Heart right ventricle (tissue), 16 donors: ENCODE results near the gene HAO2. TPM values are rescaled to one million over a fixed set of nuclear protein-coding genes. Genes with fewer than 3 reads are reported as not detected.
"Not testable (repeated sequence)": the region's sequence is repeated elsewhere in the genome, so short reads cannot be mapped to it uniquely, and the experiment has no call there.

ENCODE experiments used
- ATAC-seq, 8 donors: fragments of 200-7000 bp; cut with Tn5 transposase; one replicate each; pipeline ENCODE4 v1.9.1; 2020; ENCODE audit warnings: mild to moderate bottlenecking in 8 of 8, moderate library complexity in 8 of 8, moderate number of reproducible peaks in 1 of 8
- DNase-seq, 2 donors: peaks; one replicate each; pipeline ENCODE4 v3.0.0-alpha.2; 2020
- H3K27ac ChIP-seq, 10 donors: fragments of 200-600 bp; sonication (generic) in 2 of 10; one replicate each; pipeline versions ENCODE4 v1.5.0 to v1.8.0; 2020 to 2022; ENCODE audit warnings: mild to moderate bottlenecking in 3 of 10
- H3K27me3 ChIP-seq, 7 donors: fragments of 200-600 bp; one replicate each; pipeline ENCODE4 v1.8.0; 2021 to 2022; ENCODE audit warnings: mild to moderate bottlenecking in 2 of 7
- H3K36me3 ChIP-seq, 9 donors: fragments of 200-600 bp; sonication (generic) in 1 of 9; one replicate each; pipeline versions ENCODE4 v1.5.0 to v1.8.0; 2020 to 2022; ENCODE audit warnings: mild to moderate bottlenecking in 2 of 9
- H3K4me1 ChIP-seq, 9 donors: fragments of 200-600 bp; sonication (generic) in 1 of 9; one replicate each; pipeline versions ENCODE4 v1.5.0 to v1.8.0; 2020 to 2022; ENCODE audit warnings: mild to moderate bottlenecking in 4 of 9
- H3K4me3 ChIP-seq, 10 donors: fragments of 200-600 bp; sonication (generic) in 2 of 10; one replicate each; pipeline versions ENCODE4 v1.5.0 to v1.8.0; 2020 to 2022; ENCODE audit warnings: mild to moderate bottlenecking in 7 of 10, moderate library complexity in 2 of 10
- H3K9me3 ChIP-seq, 11 donors: fragments of 200-600 bp in 10 of 11; sonication (generic) in 2 of 11; one replicate each; pipeline versions ENCODE4 v1.5.0 to v1.8.0; 2013 to 2022; ENCODE audit warnings: mild to moderate bottlenecking in 2 of 11, control low read depth in 1 of 11, moderate library complexity in 1 of 11
- WGBS, 2 donors: extraction: QIAGEN DNeasy Blood & Tissue Kit; methylation state at CpG; one replicate each; pipeline ENCODE4 v1.1.7; 2013; ENCODE audit warnings: inconsistent platforms in 1 of 2; 5-methylcytosine and 5-hydroxymethylcytosine counted together
- intact Hi-C, 10 donors: fragments of 100-400 bp; cut with DNase I; formaldehyde crosslinking; loops; one replicate each; pipeline versions ENCODE4 v1.11.1 to v1.14.2; 2022
- polyA plus RNA-seq, 2 donors: library from polyadenylated mRNA; stranded (reverse); fragments of 200-250 nt; gene quantifications; one replicate each; pipeline ENCODE4 v1.2.3, GENCODE V29; 2013
- total RNA-seq, 10 donors: library from RNA; stranded (reverse); fragmentation: NEBNext Ultra II Directional in 3 of 10; extraction: Animal tissue kit (Norgen Biotek cat#: 25700) in 3 of 10; gene quantifications; one replicate each; pipeline versions ENCODE4 v1.2.1 to v1.2.4, GENCODE V29; 2021 to 2023
- TF ChIP-seq, protein P1 (sequence below), 9 donors: fragments of 200-600 bp; sonication (generic) in 2 of 9; IDR thresholded peaks; one replicate each; pipeline versions ENCODE4 v1.5.0 to v1.8.0; 2021 to 2022; ENCODE audit warnings: antibody characterized with exemption in 9 of 9, mild to moderate bottlenecking in 5 of 9, moderate library complexity in 1 of 9
- donor health status: Arrhythmogenic right ventricular cardiomyopathy.
- donor health status: ischemic (EF 13 %, LVEDD 7.1; RV severe dilation, severe dysfunction).
- donor health status: healthy with polysubstance abuse.
- donor health status: DM: no; HTN: yes; CAD: no.
- donor health status: DM: no; HTN: no; CAD: no.
- donor health status: ischemic (EF 25% LVEDD 6.9; RV normal size, moderate dysfunction).
- donor health status: ischemic (EF 25% LVEDD 5.7; RV mildly dilated, moderate dysfunction).
- donor health status: healthy.
- donor health status: DM: yes; HTN: yes; CAD: no.
- donor health status: Ischemic cardiomyopathy.
- donor health status: ischemic (EF 35%, LVEDD 5.7; RV mildly dilated, moderate dysfunction).
- donor health status: nonischemic (EF 11% LVEDD 7.7; RV severe dilation, severe dysfunction).
- donor health status: DM: yes; HTN: yes; CAD: no.
- donor health status: PGD.
- donor health status: ischemic (EF 29% LVEDD 5.4; RV normal size, mild dysfunction).
- donor health status: nonischemic (EF 23%, LVEDD 6.1; RV moderate dilation, normal function).

The HAO2 gene
- total and polyA plus RNA-seq, 12 donors: 0.01 TPM; not detected in 11

DNA sequence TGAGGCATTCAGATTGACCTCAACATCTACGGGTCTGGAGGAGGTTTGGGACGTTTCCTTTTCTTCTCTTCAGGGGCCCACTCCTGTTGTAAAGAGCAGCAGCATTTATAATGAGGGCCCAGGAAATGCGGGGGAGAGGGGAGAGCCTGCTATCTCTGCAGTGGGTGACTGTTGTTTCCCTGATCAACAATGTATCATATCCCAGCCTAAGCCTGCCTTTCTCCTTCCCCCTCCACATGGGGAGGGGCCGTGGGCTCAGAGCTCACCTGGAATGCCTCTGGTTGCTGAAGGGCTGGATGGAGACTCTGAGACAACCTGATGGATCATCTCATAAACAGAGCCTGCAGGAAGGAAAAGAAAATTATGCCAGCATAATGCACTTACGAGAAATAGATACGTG is 36.0 kb upstream of the HAO2 start:
- no peak for ATAC-seq
- H3K27me3 ChIP-seq: peaks cover 0 to 17% (median 7%) of the 10 kb centered on the region in 7 donors
- no peak overlapping the region for H3K4me3 ChIP-seq
- H3K4me1 ChIP-seq: peaks cover 0 to 5% (median 3%) of the 10 kb centered on the region in 9 donors
- intact Hi-C loops: no loop called here
- no peaks in the 10 kb centered on the region for H3K36me3 ChIP-seq
- TF ChIP-seq, protein P1, sequence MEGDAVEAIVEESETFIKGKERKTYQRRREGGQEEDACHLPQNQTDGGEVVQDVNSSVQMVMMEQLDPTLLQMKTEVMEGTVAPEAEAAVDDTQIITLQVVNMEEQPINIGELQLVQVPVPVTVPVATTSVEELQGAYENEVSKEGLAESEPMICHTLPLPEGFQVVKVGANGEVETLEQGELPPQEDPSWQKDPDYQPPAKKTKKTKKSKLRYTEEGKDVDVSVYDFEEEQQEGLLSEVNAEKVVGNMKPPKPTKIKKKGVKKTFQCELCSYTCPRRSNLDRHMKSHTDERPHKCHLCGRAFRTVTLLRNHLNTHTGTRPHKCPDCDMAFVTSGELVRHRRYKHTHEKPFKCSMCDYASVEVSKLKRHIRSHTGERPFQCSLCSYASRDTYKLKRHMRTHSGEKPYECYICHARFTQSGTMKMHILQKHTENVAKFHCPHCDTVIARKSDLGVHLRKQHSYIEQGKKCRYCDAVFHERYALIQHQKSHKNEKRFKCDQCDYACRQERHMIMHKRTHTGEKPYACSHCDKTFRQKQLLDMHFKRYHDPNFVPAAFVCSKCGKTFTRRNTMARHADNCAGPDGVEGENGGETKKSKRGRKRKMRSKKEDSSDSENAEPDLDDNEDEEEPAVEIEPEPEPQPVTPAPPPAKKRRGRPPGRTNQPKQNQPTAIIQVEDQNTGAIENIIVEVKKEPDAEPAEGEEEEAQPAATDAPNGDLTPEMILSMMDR (IDR thresholded peaks at IDR 0.05): no peak
- H3K27ac ChIP-seq: no peak overlapping the region
- 76 to 78% methylated on average over 6 of the region's 6 CpGs for WGBS, 2 donors
- H3K9me3 ChIP-seq: no peaks in the 10 kb centered on the region
- DNase-seq: no peak

DNA sequence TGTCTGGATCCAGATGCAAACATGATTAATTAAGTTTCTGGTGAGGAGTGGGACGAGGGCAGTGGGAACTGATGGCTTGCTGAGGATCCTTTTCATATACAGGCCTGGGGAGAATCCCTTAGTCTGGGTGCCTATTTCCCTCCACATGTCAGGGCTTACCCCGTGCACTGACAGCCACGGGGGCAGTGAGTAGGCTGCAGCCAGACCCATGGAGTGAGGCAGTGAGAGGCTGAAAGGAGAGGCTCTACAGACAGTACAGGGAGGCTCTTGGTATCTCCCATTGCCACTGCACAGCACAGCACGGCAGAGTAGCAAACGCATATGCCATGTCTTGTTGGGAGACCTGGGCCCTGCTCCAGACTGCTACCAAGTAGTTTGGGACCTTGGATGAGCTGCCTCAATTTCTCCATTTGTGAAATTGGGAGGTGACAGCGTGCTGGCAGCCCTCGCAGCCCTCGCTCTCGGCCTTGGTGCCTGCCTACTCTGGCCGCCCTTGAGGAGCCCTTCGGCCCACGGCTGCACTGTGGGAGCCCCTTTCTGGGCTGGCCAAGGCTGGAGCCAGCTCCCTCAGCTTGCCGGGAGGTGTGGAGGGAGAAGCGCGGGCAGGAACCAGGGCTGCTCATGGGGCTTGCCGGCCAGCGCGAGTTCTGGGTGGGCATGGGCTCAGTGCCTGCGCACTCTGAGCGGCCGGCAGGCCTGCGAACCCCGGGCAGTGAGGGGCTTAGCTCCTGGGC is 35.3 kb upstream of the HAO2 start:
- no peak for DNase-seq
- TF ChIP-seq, protein P1 (IDR thresholded peaks at IDR 0.05): no peak
- Histone ChIP-seq H3K9me3 (no peaks in the 10 kb centered on the region), H3K27ac (no peak overlapping the region), H3K4me1 (no peaks in the 10 kb centered on the region), H3K4me3 (no peak overlapping the region), H3K27me3 (peaks cover 0 to 12% (median 0%) of the 10 kb centered on the region in 7 donors), H3K36me3 (no peaks in the 10 kb centered on the region)
- 95% methylated on average over 23 of the region's 23 CpGs for WGBS, 2 donors
- intact Hi-C loops: no loop called here
- peak in 1 of 8 donors; percentile 17 for ATAC-seq

DNA sequence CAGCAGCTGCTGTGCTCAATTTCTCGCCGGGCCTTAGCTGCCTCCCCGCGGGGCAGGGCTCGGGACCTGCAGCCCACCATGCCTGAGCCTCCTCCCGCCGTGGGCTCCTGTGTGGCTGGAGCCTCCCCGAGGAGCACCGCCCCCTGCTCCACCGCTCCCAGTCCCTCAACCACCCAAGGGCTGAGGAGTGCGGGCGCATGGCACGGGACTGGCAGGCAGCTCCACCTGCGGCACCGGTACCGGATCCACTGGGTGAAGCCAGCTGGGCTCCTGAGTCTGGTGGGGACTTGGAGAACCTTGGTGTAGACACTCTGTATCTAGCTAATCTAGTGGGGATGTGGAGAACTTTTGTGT is 34.7 kb upstream of the HAO2 start:
- not testable (repeated sequence) for H3K36me3 ChIP-seq
- 92 to 95% methylated on average over 15 to 16 of the region's 16 CpGs for WGBS, 2 donors

DNA sequence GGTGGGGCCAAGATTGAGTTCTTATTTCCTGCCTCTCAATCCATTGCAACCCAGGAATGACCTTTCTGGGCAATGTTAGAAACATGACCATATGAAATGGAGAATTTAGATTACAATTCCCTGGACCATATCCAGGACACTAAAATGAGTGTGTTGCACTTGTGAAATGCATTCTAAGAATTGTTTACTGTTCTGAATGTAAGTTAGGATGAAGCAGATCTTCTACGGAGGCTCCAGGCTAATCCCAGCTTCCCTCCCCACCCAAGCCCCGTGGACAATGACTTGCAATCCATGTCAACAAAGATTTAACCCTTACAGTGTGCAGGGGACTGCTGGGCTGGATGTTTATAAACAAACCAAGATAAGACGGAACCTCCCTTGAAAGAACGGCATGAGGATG is 31.7 kb upstream of the HAO2 start:
- no peak overlapping the region for H3K27ac ChIP-seq
- TF ChIP-seq, protein P1 (IDR thresholded peaks at IDR 0.05): no peak
- intact Hi-C loops: no loop called here
- DNase-seq (no peak), ATAC-seq (peak in 3 of 8 donors; percentile 14 to 42 (median 15))
- WGBS, 2 donors: 41 to 43% methylated on average over 4 of the region's 4 CpGs
- H3K36me3 ChIP-seq: no peaks in the 10 kb centered on the region
- no peaks in the 10 kb centered on the region for H3K9me3 ChIP-seq
- H3K27me3 ChIP-seq: no peaks in the 10 kb centered on the region
- no peak overlapping the region for H3K4me3 ChIP-seq
- H3K4me1 ChIP-seq: no peaks in the 10 kb centered on the region

More for the DNA sequence above, 34.7 kb upstream of the HAO2 start:
- DNase-seq, H3K9me3 ChIP-seq, H3K27ac ChIP-seq, H3K4me1 ChIP-seq, H3K4me3 ChIP-seq, ATAC-seq, intact Hi-C loops: not testable (repeated sequence)
- H3K27me3 ChIP-seq: peaks cover 0 to 11% (median 0%) of the 10 kb centered on the region in 7 donors

DNA sequence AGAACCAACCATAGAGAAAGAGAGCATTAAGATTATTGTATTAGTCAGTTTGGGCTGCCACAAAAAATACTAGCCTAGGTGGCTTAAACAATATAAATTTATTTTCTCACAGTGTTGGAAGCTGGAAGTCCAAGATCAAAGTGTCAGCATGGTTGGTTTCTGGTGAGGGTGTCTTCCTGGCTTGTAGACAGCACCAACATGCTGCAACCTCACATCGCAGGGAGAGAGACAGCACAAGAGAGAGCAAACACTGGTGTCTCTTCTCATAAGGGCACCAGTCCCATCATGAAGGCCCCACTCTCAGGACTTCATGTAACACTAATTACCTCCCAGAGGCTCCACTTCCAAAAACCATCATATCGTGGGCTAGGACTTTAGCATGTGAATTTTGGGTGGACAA is 30.6 kb upstream of the HAO2 start:
- Histone ChIP-seq H3K4me3 (no peak overlapping the region), H3K4me1 (no peaks in the 10 kb centered on the region), H3K27ac (no peak overlapping the region), H3K9me3 (no peaks in the 10 kb centered on the region), H3K36me3 (no peaks in the 10 kb centered on the region), H3K27me3 (no peaks in the 10 kb centered on the region)
- DNase-seq (no peak), ATAC-seq (no peak)
- intact Hi-C loops: no loop called here
- WGBS, 2 donors: 85 to 92% methylated on average over 2 of the region's 2 CpGs
- TF ChIP-seq, protein P1 (IDR thresholded peaks at IDR 0.05): no peak
